Caco-2 (cell line): ENCODE data around the gene AAMP. TPM values are rescaled to one million over a fixed set of nuclear protein-coding genes. Genes with fewer than 3 reads are reported as not detected.

Source experiments
- BruUV-seq: library from RNA; stranded (reverse); fragments of 400-500 nt; replicated peaks from 2 replicates; lab custom pipeline; 2021; lab: Mats Ljungman, UMichigan
- CTCF ChIA-PET: fragments of 300-600 bp; sonication (Branson Sonifier 250); formaldehyde crosslinking; loops from one replicate; lab custom pipeline; 2022; ENCODE audit warnings: antibody characterized with exemption; lab: Charles Lee
- POLR2A ChIA-PET: fragments of 300-600 bp; sonication (Branson Sonifier 250); formaldehyde crosslinking; loops from one replicate; lab custom pipeline; 2022; ENCODE audit warnings: antibody characterized with exemption; lab: Charles Lee
- DNase-seq, 2 experiments: peaks; one replicate each; pipeline versions ENCODE4 v3.0.0 to v3.0.0-alpha.2; 2020 to 2022
- H3K27me3 ChIP-seq: replicated peaks from 2 replicates; pipeline ENCODE4 v1.6.0; 2011; ENCODE audit warnings: low read length; ENCODE audit not compliant: control insufficient read depth, insufficient read depth
- H3K36me3 ChIP-seq: 2 replicates; pipeline ENCODE4 v1.5.1; 2011; ENCODE audit warnings: low read length; ENCODE audit not compliant: control insufficient read depth, insufficient read depth
- H3K4me1 ChIP-seq: fragments of 250-450 bp; sonication (Bioruptor Pico); 2 replicates; pipeline ENCODE4 v1.5.1; 2020; ENCODE audit warnings: mild to moderate bottlenecking
- H3K4me3 ChIP-seq: 2 replicates; pipeline ENCODE4 v1.5.1; 2011; ENCODE audit warnings: low read depth, mild to moderate bottlenecking, control low read depth, low read length
- H3K9me3 ChIP-seq: fragments of 250-450 bp; sonication (Bioruptor Pico); 2 replicates; pipeline ENCODE4 v1.5.1; 2020; ENCODE audit warnings: mild to moderate bottlenecking, moderate library complexity
- H3K27ac Mint-ChIP-seq: one replicate; pipeline ENCODE4 v1.8.0; 2022; ENCODE audit warnings: mixed read lengths; ENCODE audit not compliant: unreplicated experiment
- H3K27me3 Mint-ChIP-seq: one replicate; pipeline ENCODE4 v1.8.0; 2022; ENCODE audit warnings: mixed read lengths; ENCODE audit not compliant: insufficient read depth, unreplicated experiment
- H3K36me3 Mint-ChIP-seq: one replicate; pipeline ENCODE4 v1.8.0; 2022; ENCODE audit warnings: mild to moderate bottlenecking, mixed read lengths; ENCODE audit not compliant: insufficient read depth, unreplicated experiment
- H3K4me1 Mint-ChIP-seq: one replicate; pipeline ENCODE4 v1.8.0; 2022; ENCODE audit warnings: low read depth, mixed read lengths; ENCODE audit not compliant: unreplicated experiment
- H3K4me3 Mint-ChIP-seq: one replicate; pipeline ENCODE4 v1.8.0; 2022; ENCODE audit warnings: mild to moderate bottlenecking, moderate library complexity, mixed read lengths; ENCODE audit not compliant: unreplicated experiment
- H3K9me3 Mint-ChIP-seq: one replicate; pipeline ENCODE4 v1.8.0; 2022; ENCODE audit warnings: mixed read lengths; ENCODE audit not compliant: unreplicated experiment
- intact Hi-C: fragments of 100-400 bp; cut with micrococcal nuclease; formaldehyde crosslinking; loops from one replicate; pipeline ENCODE4 v1.10.0; 2022; ENCODE audit not compliant: unreplicated experiment
- total RNA-seq: library from RNA; stranded (reverse); gene quantifications from 2 replicates; pipeline ENCODE4 v1.2.3, GENCODE V29; 2022
- TF ChIP-seq, protein P1 (sequence below), 2 experiments: fragments of 200-600 bp in 1 of 2; IDR thresholded peaks; 1 replicate in 1 of 2; 2 replicates in 1 of 2; pipeline versions ENCODE4 v1.5.1 to v1.8.0; 2011 to 2022; ENCODE audit warnings: antibody characterized with exemption in 1 of 2, control low read depth in 1 of 2, inconsistent platforms in 1 of 2, low read depth in 1 of 2, low read length in 1 of 2, mild to moderate bottlenecking in 1 of 2, moderate library complexity in 1 of 2; ENCODE audit not compliant: insufficient read depth in 1 of 2, severe bottlenecking in 1 of 2, unreplicated experiment in 1 of 2

AAMP gene
- total RNA-seq, 1 experiment from 2014 or later: 125 TPM

DNA sequence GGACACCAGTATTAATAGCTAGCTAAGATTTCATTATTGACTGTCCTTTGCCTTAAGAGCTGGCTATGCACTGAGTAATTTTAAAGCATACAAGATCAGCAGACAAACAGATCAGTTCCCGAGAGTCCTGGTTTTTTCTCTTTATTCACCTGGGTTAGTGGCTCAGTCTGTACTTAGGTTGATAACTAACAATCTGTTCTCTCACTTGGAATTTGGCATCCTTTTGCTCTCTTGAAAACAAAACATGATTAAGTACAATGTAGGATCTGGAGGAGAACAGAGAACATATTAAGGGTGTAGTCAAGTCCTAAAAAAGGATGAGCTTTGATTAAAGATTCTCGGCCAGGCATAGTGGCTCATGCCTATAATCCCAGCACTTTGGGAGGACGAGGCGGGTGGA lies 36.4 kb downstream of the AAMP start:
- Mint-ChIP-seq H3K4me1 (peaks cover 30% of the 10 kb centered on the region), H3K27ac (peak overlapping the region; percentile 32), H3K36me3 (peaks cover 97% of the 10 kb centered on the region), H3K27me3 (no peaks in the 10 kb centered on the region), H3K4me3 (no peak overlapping the region), H3K9me3 (no peaks in the 10 kb centered on the region)
- CTCF ChIA-PET: interaction anchor here (0.7 kb wide), 1 partner anchor 268 kb away, joined by 3 read pairs; no protein-coding TSS in a partner anchor
- no TSS peak for BruUV-seq
- Histone ChIP-seq H3K36me3 (peaks cover 1% of the 10 kb centered on the region; the same call in 1 of the 2 replicates), H3K9me3 (no peaks in the 10 kb centered on the region), H3K4me3 (no peak overlapping the region), H3K4me1 (peaks cover 45% of the 10 kb centered on the region), H3K27me3 (no peaks in the 10 kb centered on the region)
- intact Hi-C loops: loop anchor here (5.0 kb wide), 1 partner anchor 46 kb away; no protein-coding TSS in a partner anchor
- TF ChIP-seq, protein P1, sequence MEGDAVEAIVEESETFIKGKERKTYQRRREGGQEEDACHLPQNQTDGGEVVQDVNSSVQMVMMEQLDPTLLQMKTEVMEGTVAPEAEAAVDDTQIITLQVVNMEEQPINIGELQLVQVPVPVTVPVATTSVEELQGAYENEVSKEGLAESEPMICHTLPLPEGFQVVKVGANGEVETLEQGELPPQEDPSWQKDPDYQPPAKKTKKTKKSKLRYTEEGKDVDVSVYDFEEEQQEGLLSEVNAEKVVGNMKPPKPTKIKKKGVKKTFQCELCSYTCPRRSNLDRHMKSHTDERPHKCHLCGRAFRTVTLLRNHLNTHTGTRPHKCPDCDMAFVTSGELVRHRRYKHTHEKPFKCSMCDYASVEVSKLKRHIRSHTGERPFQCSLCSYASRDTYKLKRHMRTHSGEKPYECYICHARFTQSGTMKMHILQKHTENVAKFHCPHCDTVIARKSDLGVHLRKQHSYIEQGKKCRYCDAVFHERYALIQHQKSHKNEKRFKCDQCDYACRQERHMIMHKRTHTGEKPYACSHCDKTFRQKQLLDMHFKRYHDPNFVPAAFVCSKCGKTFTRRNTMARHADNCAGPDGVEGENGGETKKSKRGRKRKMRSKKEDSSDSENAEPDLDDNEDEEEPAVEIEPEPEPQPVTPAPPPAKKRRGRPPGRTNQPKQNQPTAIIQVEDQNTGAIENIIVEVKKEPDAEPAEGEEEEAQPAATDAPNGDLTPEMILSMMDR (IDR thresholded peaks at IDR 0.05; ENCODE audit: insufficient read depth in 1 of 2, low read depth in 1 of 2, low read length in 1 of 2, severe bottlenecking in 1 of 2, unreplicated experiment in 1 of 2): no peak
- DNase-seq: no peak
- POLR2A ChIA-PET: interaction anchor here (0.7 kb wide), 1 partner anchor 40 kb away, joined by 4 read pairs; no protein-coding TSS in a partner anchor

DNA sequence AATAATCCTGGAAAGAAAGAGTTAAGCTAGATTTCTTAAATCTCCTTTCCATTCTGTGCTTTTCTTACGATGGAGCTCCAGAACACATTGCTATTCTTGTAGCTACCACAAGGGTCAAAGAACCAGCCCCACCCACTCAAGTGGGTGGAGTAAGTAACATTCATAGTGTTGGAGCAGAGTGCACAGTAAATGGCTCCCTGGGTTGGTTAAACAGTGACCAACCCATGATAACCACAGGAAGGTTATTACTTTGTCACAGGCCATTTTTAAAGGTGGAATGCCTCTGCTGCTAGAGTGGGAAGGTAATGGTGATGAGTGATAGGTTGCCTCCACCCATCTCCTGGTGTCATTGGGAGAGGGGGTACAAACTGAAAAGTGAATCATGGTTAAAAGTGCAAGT lies 39.1 kb downstream of the AAMP start:
- Histone ChIP-seq H3K4me1 (peaks cover 47% of the 10 kb centered on the region), H3K27me3 (no peaks in the 10 kb centered on the region), H3K36me3 (peaks cover 1% of the 10 kb centered on the region; the same call in 1 of the 2 replicates), H3K4me3 (no peak overlapping the region), H3K9me3 (no peaks in the 10 kb centered on the region)
- H3K4me3 Mint-ChIP-seq: peak overlapping the region; percentile 45
- intact Hi-C loops: loop anchor here (5.0 kb wide), 1 partner anchor 44 kb away; no protein-coding TSS in a partner anchor
- TF ChIP-seq, protein P1 (IDR thresholded peaks at IDR 0.05; ENCODE audit: insufficient read depth in 1 of 2, low read depth in 1 of 2, low read length in 1 of 2, severe bottlenecking in 1 of 2, unreplicated experiment in 1 of 2): peak; percentile 51 to 56
- DNase-seq: peak; percentile 77 to 87
- no TSS peak for BruUV-seq
- POLR2A ChIA-PET: interaction anchor here (1.4 to 1.5 kb wide), 3 partner anchors 12 to 39 kb away, joined by 3 to 6 read pairs (median 6); partner anchors contain the start of genes AAMP, ARPC2 and PNKD
- peak overlapping the region; percentile 65 for H3K27ac Mint-ChIP-seq
- peaks cover 30% of the 10 kb centered on the region for H3K4me1 Mint-ChIP-seq
- no peaks in the 10 kb centered on the region for H3K27me3 Mint-ChIP-seq
- CTCF ChIA-PET: interaction anchor here (0.7 to 1.6 kb wide), 14 partner anchors 11 to 1991 kb away, joined by 3 to 8 read pairs (median 4); partner anchors contain the start of genes AAMP and PNKD
- H3K36me3 Mint-ChIP-seq: peaks cover 97% of the 10 kb centered on the region
- no peaks in the 10 kb centered on the region for H3K9me3 Mint-ChIP-seq

DNA sequence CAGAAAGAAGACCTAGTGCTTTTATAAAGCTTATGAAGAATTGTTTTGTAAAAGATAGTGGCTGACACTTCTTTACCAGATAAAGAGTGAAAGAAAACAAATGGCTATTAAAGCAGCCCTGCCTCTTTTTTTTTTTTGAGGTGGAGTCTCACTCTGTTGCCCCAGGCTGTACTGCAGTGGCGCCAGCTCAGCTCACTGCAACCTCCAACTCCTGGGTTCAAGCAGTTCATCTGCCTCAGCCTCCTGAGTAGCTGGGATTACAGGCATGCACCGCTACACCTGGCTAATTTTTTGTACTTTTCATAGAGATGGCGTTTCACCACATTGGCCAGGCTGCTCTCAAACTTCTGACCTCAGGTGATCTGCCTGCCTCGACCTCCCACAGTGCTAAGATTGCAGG lies 40.1 kb downstream of the AAMP start:
- Mint-ChIP-seq H3K9me3 (no peaks in the 10 kb centered on the region), H3K4me1 (peaks cover 36% of the 10 kb centered on the region), H3K36me3 (peaks cover 97% of the 10 kb centered on the region), H3K27me3 (no peaks in the 10 kb centered on the region), H3K27ac (peak overlapping the region; percentile 65), H3K4me3 (no peak overlapping the region)
- CTCF ChIA-PET: interaction anchor here (0.6 to 0.8 kb wide), 3 partner anchors 10 to 189 kb away, joined by 4 to 6 read pairs (median 4); partner anchors contain the start of genes ARPC2 and VIL1
- peaks cover 1% of the 10 kb centered on the region; the same call in 1 of the 2 replicates for H3K36me3 ChIP-seq
- intact Hi-C loops: loop anchor here (1.0 to 5.0 kb wide), 2 partner anchors 12 to 43 kb away; no protein-coding TSS in a partner anchor
- POLR2A ChIA-PET: interaction anchor here (1.4 kb wide), 1 partner anchor 13 kb away, joined by 6 read pairs; the partner anchor contains the start of gene ARPC2
- H3K4me1 ChIP-seq: peaks cover 46% of the 10 kb centered on the region
- DNase-seq: no peak
- TF ChIP-seq, protein P1 (IDR thresholded peaks at IDR 0.05; ENCODE audit: insufficient read depth in 1 of 2, low read depth in 1 of 2, low read length in 1 of 2, severe bottlenecking in 1 of 2, unreplicated experiment in 1 of 2): no peak
- BruUV-seq: no TSS peak
- H3K4me3 ChIP-seq: no peak overlapping the region
- no peaks in the 10 kb centered on the region for H3K9me3 ChIP-seq
- no peaks in the 10 kb centered on the region for H3K27me3 ChIP-seq
